HG03135 (cell line): ENCODE data around the gene MRPS33.
"Not testable (repeated sequence)": the region's sequence is repeated elsewhere in the genome, so short reads cannot be mapped to it uniquely, and the experiment has no call there.

Experiments
- ATAC-seq: cut with Tn5 transposase; IDR thresholded peaks from one replicate; pipeline ENCODE4 v1.9.1; 2021; ENCODE audit warnings: mild to moderate bottlenecking, moderate library complexity; ENCODE audit not compliant: unreplicated experiment

Gene MRPS33

GRCh38 chr7:140956997-140957396, 57.8 kb downstream of the MRPS33 start:
- ATAC-seq = not testable (repeated sequence)
